Spinal cord (tissue), 10 donors: ENCODE results near the gene PKHD1. TPM values are rescaled to one million over a fixed set of nuclear protein-coding genes. Genes with fewer than 3 reads are reported as not detected.
A peak's percentile ranks its signal among the peaks of the same experiment; 100 is the strongest.
"Not testable (repeated sequence)": the region's sequence is repeated elsewhere in the genome, so short reads cannot be mapped to it uniquely, and the experiment has no call there.

ENCODE experiments used
- DNase-seq, 6 donors: peaks; one replicate each; pipeline versions ENCODE4 v3.0.0 to v3.0.0-alpha.2; 2013 to 2015; ENCODE audit warnings: low spot score in 6 of 6, low read depth in 4 of 6
- H3K27ac ChIP-seq: one replicate; pipeline ENCODE4 v1.5.1; 2013; ENCODE audit warnings: low read depth, low read length, control low read depth
- H3K27me3 ChIP-seq: one replicate; pipeline ENCODE4 v1.6.1; 2013; ENCODE audit warnings: low read length; ENCODE audit not compliant: control insufficient read depth, insufficient read depth
- H3K36me3 ChIP-seq: one replicate; pipeline ENCODE4 v1.6.1; 2013; ENCODE audit warnings: low read length; ENCODE audit not compliant: control insufficient read depth, insufficient read depth
- H3K4me1 ChIP-seq: one replicate; pipeline ENCODE4 v1.6.1; 2013; ENCODE audit warnings: low read length; ENCODE audit not compliant: control insufficient read depth, insufficient read depth
- H3K4me3 ChIP-seq: one replicate; pipeline ENCODE4 v1.5.1; 2013; ENCODE audit warnings: low read depth, low read length, control low read depth
- H3K9me3 ChIP-seq: one replicate; pipeline ENCODE4 v1.6.1; 2013; ENCODE audit warnings: low read length; ENCODE audit not compliant: control insufficient read depth, insufficient read depth
- WGBS: methylation state at CpG from one replicate; pipeline ENCODE4 v1.1.5; 2013; ENCODE audit warnings: missing lambda C conversion rate; ENCODE audit not compliant: insufficient coverage; 5-methylcytosine and 5-hydroxymethylcytosine counted together
- polyA plus RNA-seq, 2 donors: library from polyadenylated mRNA; unstranded; fragments of 120-200 nt; gene quantifications; one replicate each; pipeline ENCODE4 v1.2.1, GENCODE V29; 2013; ENCODE audit not compliant: insufficient read length in 2 of 2
- total RNA-seq, 2 donors: library from RNA; depleted of rRNA in 1 of 2; stranded (reverse); fragments of 120-200 nt in 1 of 2; fragments of >200 nt in 1 of 2; gene quantifications; one replicate each; pipeline versions ENCODE4 v1.2.3 to v1.2.4, GENCODE V29; 2013 to 2014
- donor health status: healthy.

The PKHD1 gene
- total and polyA plus RNA-seq, 4 donors, result 0.10 to 0.20 (median 0.13) TPM

DNA sequence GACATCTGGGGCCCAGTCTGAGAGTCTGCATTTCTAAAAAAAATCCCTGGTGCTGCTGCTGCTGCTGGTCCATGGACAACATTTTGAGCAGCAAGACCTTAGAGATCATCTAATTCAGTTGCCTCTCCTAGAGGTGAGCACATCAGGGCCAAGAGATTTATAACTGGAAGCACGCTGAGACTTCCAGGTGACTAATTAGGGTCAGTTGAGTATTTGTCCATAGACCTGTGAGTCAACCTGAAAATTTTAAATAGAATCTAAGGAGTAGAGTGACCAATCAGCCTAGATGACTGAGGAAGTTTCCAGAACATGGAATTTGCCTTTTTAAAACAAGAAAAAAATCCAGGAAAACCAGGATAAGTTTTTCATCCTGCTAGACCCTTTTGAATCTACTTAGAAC lies 221.4 kb downstream of the PKHD1 start:
- DNase-seq, result no peak
- WGBS, result 100% methylated on average over 1 of the region's 1 CpG
- Histone ChIP-seq H3K36me3 (no peaks in the 10 kb centered on the region), H3K27me3 (no peaks in the 10 kb centered on the region), H3K4me1 (no peaks in the 10 kb centered on the region), H3K9me3 (no peaks in the 10 kb centered on the region), H3K27ac (no peak overlapping the region), H3K4me3 (no peak overlapping the region)

DNA sequence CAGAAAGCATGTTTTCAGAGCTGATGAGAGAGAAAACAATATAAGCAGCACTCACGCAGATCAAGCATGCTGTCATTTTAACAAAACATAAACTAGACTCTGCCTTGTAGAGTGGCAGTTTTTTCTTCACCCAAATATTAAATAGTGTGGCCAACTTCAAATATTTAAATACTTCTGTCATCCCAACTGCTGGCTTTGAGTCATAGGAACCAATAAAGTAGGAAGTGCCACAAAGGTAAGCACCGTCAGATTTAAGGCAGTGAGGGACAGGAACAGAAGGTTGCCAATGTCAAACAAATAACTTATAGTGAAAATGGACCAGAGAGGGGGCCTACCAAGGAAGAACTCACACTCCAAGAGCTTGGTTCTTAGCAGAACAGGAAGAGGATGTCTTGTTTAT lies 222.2 kb downstream of the PKHD1 start:
- Histone ChIP-seq H3K36me3 (no peaks in the 10 kb centered on the region), H3K4me3 (no peak overlapping the region), H3K27ac (no peak overlapping the region), H3K4me1 (no peaks in the 10 kb centered on the region), H3K27me3 (no peaks in the 10 kb centered on the region), H3K9me3 (no peaks in the 10 kb centered on the region)
- DNase-seq, result no peak
- WGBS, result no CpG with 5 or more reads among the region's 2 CpGs

DNA sequence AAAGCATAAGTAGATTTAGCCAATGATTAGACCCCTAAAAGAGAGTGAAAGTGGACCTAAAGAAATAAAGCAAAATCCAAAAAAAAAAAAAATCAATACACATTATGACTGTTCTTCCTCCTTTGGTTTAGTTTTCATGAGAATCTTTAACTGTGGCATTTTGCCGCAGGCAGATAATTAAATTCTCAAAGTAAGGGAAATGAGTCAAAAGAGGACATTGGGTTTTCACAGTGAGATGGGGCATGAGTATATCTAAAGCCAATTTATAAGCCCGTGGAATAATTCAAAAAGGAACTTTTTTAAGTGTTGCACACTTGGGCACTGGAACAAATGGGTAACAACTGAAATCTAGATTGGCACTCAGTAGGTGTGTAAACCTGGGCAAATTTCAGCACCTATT lies 230.3 kb downstream of the PKHD1 start:
- WGBS, result 100% methylated on average over 1 of the region's 2 CpGs
- no peaks in the 10 kb centered on the region for H3K27me3 ChIP-seq
- H3K9me3 ChIP-seq, result no peaks in the 10 kb centered on the region
- H3K36me3 ChIP-seq, result no peaks in the 10 kb centered on the region
- H3K4me1 ChIP-seq, result no peaks in the 10 kb centered on the region
- no peak overlapping the region for H3K27ac ChIP-seq
- DNase-seq, result no peak
- no peak overlapping the region for H3K4me3 ChIP-seq

DNA sequence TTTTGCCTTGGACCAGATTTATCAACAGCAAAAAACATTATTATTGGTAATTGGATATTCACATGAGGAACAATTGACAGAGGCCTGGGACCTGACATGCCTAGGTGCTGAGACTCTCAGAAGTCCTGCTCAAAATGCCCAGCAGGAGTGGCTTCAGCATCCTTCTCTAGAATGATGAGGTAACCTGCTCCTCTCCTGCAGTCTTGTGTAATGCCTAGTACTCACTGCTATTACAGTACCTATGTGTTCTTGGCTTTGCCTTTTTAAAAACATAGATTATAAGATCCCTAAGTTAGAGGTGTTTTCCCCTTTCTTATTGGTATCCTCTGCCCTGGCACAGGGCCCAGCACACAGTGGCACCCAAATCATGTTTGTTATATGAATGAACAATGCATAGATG lies 230.9 kb downstream of the PKHD1 start:
- H3K4me3 ChIP-seq, result no peak overlapping the region
- no peak for DNase-seq
- H3K27me3 ChIP-seq, result no peaks in the 10 kb centered on the region
- H3K9me3 ChIP-seq, result no peaks in the 10 kb centered on the region
- H3K27ac ChIP-seq, result no peak overlapping the region
- no peaks in the 10 kb centered on the region for H3K36me3 ChIP-seq
- no peaks in the 10 kb centered on the region for H3K4me1 ChIP-seq

DNA sequence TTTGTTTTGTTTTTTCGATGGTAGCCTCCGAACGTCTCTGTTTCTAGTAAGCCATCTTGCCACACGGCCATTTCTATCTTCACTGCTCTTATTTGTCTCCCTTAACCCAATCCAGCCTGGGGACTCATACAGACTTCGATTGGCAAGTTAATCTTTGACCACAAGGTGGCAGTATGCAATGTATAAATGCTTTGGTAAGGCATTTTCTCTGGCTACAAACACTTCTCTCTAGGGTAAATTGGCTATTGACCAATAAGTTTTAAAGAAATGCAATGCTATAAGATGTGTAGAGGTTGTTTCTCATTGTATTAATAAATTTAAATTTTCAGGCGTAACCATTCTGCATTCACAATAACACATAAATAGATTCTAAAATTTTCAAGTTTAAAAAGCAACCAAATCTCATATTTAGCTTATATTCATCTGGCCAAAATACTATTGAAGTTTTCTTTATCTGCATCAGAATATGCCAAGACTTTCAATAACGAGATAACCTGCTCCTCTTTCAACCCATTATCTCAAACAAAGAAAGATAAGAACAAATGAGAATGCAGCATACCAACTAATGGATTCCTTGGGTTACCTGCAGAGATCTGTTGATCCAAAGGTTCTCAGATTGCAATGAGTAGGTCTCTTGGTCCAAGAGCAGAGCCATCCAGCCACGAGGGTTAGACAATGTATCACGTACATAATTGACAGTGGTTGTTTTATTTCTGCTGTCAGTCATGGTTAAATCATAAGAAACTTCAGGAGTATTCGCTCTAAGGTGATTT lies 231.9 kb downstream of the PKHD1 start:
- no peaks in the 10 kb centered on the region for H3K9me3 ChIP-seq
- WGBS, result no CpG with 5 or more reads among the region's 10 CpGs
- no peaks in the 10 kb centered on the region for H3K36me3 ChIP-seq
- no peaks in the 10 kb centered on the region for H3K27me3 ChIP-seq
- no peak overlapping the region for H3K4me3 ChIP-seq
- no peak overlapping the region for H3K27ac ChIP-seq
- peak in 2 of 6 donors; percentile 77 to 79 for DNase-seq
- H3K4me1 ChIP-seq, result no peaks in the 10 kb centered on the region

DNA sequence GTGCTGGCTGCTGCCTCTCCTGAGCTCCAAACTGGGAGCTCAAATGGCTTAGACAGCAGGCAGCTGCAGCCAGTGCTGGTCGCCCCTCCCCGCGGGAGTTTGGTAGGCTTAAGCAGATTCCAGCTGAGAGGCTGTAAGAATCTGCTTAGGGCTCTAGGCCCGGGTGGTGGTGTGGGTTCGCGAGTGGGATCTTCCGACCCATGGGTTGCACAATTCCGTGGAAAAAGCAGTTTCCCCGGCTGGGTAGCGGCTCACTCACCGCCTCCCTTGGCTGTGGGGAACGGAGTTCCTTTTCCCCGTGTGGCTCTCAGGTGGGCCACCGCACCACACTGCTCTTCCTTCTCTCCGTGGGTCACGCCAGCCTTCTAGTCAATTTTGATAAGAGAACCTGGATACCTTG lies 232.5 kb downstream of the PKHD1 start:
- WGBS, result 85% methylated on average over 14 of the region's 16 CpGs
- H3K4me1 ChIP-seq, result no peaks in the 10 kb centered on the region
- no peaks in the 10 kb centered on the region for H3K9me3 ChIP-seq
- H3K27ac ChIP-seq, result no peak overlapping the region
- no peaks in the 10 kb centered on the region for H3K36me3 ChIP-seq
- H3K4me3 ChIP-seq, result no peak overlapping the region
- H3K27me3 ChIP-seq, result no peaks in the 10 kb centered on the region
- no peak for DNase-seq

DNA sequence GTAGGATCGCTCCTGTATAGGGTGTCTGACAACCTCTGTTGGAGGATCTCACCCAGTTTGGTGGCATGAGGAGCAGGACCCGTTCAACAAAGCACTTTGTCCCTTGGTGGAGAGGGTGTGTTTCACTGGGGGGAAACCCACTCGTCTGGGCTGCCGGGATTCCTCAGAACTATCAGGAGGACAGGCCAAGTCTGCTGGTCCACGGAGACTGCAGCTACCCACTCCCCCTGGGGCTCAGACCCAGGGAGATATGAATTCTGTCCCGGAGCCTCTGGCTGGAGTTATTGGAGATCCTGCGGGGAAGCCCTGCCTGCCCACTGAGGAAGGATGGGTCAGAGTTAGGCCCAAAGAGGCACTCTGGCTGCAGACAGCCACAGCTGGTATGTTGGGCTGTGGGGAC lies 233.1 kb downstream of the PKHD1 start:
- no peak for DNase-seq
- Histone ChIP-seq H3K27me3 (no peaks in the 10 kb centered on the region), H3K4me3 (no peak overlapping the region), H3K9me3 (no peaks in the 10 kb centered on the region), H3K27ac (no peak overlapping the region), H3K36me3 (no peaks in the 10 kb centered on the region), H3K4me1 (no peaks in the 10 kb centered on the region)
- 72% methylated on average over 6 of the region's 7 CpGs for WGBS

DNA sequence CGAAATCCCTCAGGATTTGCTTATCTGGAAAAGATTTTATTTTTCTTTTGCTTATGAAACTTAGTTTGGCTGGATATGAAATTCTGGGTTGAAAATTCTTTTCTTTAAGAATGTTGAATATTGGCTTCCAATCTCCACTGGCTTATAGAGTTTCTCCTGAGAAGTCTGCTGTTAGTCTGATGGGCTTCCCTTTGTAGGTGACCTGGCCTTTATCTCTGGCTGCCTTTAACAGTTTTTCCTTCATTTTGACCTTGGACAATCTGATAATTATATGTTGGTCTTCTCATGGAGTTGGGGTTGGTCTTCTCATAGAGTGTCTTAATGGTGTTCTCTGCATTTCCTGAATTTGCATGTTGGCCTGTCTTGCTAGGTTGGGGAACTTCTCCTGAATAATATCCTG lies 234.3 kb downstream of the PKHD1 start:
- H3K9me3 ChIP-seq, H3K27me3 ChIP-seq, H3K27ac ChIP-seq, DNase-seq, H3K4me1 ChIP-seq, H3K36me3 ChIP-seq, H3K4me3 ChIP-seq: not testable (repeated sequence)
- no CpG with 5 or more reads among the region's 1 CpG for WGBS

DNA sequence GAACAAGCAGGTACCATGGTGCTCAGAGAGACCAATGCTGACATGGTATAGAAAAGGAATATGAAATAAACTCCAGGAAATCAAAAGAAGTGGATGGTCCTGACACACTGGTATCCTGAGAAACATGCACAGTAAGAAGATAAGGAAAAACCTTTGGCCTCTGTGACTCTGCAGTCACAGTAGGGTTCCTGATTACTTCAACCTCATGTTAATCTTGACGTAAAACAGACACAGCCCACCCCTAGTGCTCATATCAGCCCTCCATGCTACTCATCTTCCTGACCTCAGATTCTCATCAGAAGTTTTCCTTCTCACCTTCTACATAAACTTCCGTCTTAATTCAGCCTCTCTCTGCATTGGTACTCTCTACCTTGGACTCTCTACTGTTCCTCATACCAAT lies 240.9 kb downstream of the PKHD1 start:
- Histone ChIP-seq H3K36me3 (no peaks in the 10 kb centered on the region), H3K27me3 (no peaks in the 10 kb centered on the region), H3K27ac (no peak overlapping the region), H3K4me3 (no peak overlapping the region), H3K4me1 (peaks cover 19% of the 10 kb centered on the region), H3K9me3 (no peaks in the 10 kb centered on the region)
- 97% methylated on average over 2 of the region's 2 CpGs for WGBS
- DNase-seq, result no peak

DNA sequence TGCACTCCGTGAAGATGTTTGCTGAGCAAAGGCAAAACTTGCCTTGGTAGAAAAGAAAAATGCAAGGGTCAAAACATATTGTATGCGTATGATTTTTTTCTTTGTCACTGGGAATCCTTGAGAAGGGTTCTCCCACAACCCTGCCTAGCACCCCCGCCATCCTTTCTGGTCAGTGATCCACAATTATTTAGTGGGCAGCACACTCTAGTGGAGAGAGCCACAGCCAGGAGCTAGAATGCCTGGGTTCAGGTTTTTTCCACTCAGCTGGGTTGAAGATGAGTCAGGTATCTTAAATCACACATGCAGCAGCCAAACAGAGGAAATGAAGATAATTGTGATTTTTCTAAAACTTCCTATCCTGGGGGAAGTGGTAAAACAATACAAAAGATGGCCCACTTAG lies 243.1 kb downstream of the PKHD1 start:
- peaks cover 19% of the 10 kb centered on the region for H3K4me1 ChIP-seq
- no peak overlapping the region for H3K27ac ChIP-seq
- no peaks in the 10 kb centered on the region for H3K9me3 ChIP-seq
- no peak overlapping the region for H3K4me3 ChIP-seq
- no peaks in the 10 kb centered on the region for H3K36me3 ChIP-seq
- no peaks in the 10 kb centered on the region for H3K27me3 ChIP-seq
- WGBS, result 100% methylated on average over 1 of the region's 3 CpGs
- DNase-seq, result peak in 1 of 6 donors; percentile 22
